OCI-M2 (cell line): ENCODE measurements around the gene PLEKHA7.
"Not testable (repeated sequence)": the region's sequence is repeated elsewhere in the genome, so short reads cannot be mapped to it uniquely, and the experiment has no call there.

ENCODE experiments used
- DNase-seq: peaks from one replicate; lab custom pipeline; 2025; ENCODE audit not compliant: unreplicated experiment; lab: John Stamatoyannopoulos, UW

Gene PLEKHA7

GRCh38 chr11:16977994-16978315 is 36.3 kb downstream of the PLEKHA7 start:
- no peak for DNase-seq

GRCh38 chr11:16977136-16977993 is 36.8 kb downstream of the PLEKHA7 start:
- no peak for DNase-seq

GRCh38 chr11:16976379-16976778 is 37.8 kb downstream of the PLEKHA7 start:
- peak; percentile 24 for DNase-seq

GRCh38 chr11:16975906-16976305 is 38.3 kb downstream of the PLEKHA7 start:
- DNase-seq, result no peak

GRCh38 chr11:16973338-16973964 is 40.8 kb downstream of the PLEKHA7 start:
- DNase-seq, result no peak

GRCh38 chr11:16969010-16969999 is 44.9 kb downstream of the PLEKHA7 start:
- DNase-seq, result no peak

- DNase-seq, result no peak
These were observed 46.0 kb downstream of the PLEKHA7 start for GRCh38 chr11:16968196-16968595.

GRCh38 chr11:16966930-16967671 is 47.1 kb downstream of the PLEKHA7 start:
- no peak for DNase-seq

GRCh38 chr11:16964501-16964900 is 49.7 kb downstream of the PLEKHA7 start:
- no peak for DNase-seq

GRCh38 chr11:16963316-16963876 is 50.8 kb downstream of the PLEKHA7 start:
- DNase-seq, result no peak

- not testable (repeated sequence) for DNase-seq
These were observed 51.6 kb downstream of the PLEKHA7 start for GRCh38 chr11:16962589-16962988.

- DNase-seq, result no peak
These were observed 52.1 kb downstream of the PLEKHA7 start for GRCh38 chr11:16962146-16962545.

GRCh38 chr11:16960250-16960649 is 54.0 kb downstream of the PLEKHA7 start:
- no peak for DNase-seq

GRCh38 chr11:16959602-16960001 is 54.6 kb downstream of the PLEKHA7 start:
- DNase-seq, result no peak

GRCh38 chr11:16958833-16959232 is 55.4 kb downstream of the PLEKHA7 start:
- DNase-seq, result no peak

GRCh38 chr11:16956538-16957153 is 57.6 kb downstream of the PLEKHA7 start:
- no peak for DNase-seq

GRCh38 chr11:16953663-16954062 is 60.6 kb downstream of the PLEKHA7 start:
- DNase-seq, result no peak

- no peak for DNase-seq
These were observed 67.5 kb downstream of the PLEKHA7 start for GRCh38 chr11:16946477-16947282.
